Kidney glomerular epithelial cell (primary cell): ENCODE data around the gene SMOC2.
"Not testable (repeated sequence)": the region's sequence is repeated elsewhere in the genome, so short reads cannot be mapped to it uniquely, and the experiment has no call there.

ENCODE experiments used
- DNase-seq: peaks from one replicate; lab custom pipeline; 2025; lab: John Stamatoyannopoulos, UW

Gene SMOC2

GRCh38 chr6:168573276-168573835 lies 132.4 kb downstream of the SMOC2 start:
- DNase-seq = not testable (repeated sequence)

GRCh38 chr6:168574075-168574698 lies 133.2 kb downstream of the SMOC2 start:
- DNase-seq = no peak

- no peak for DNase-seq
Measured at GRCh38 chr6:168574699-168575195, 133.8 kb downstream of the SMOC2 start.

- DNase-seq = no peak
Measured at GRCh38 chr6:168575346-168576098, 134.5 kb downstream of the SMOC2 start.

GRCh38 chr6:168576388-168576787 lies 135.4 kb downstream of the SMOC2 start:
- DNase-seq = no peak

- DNase-seq = no peak
Measured at GRCh38 chr6:168577496-168577895, 136.5 kb downstream of the SMOC2 start.

- DNase-seq = no peak
Measured at GRCh38 chr6:168578036-168578435, 137.1 kb downstream of the SMOC2 start.

- DNase-seq = no peak
Measured at GRCh38 chr6:168581236-168581635, 140.3 kb downstream of the SMOC2 start.

GRCh38 chr6:168581706-168582105 lies 140.7 kb downstream of the SMOC2 start:
- DNase-seq = no peak

GRCh38 chr6:168582571-168582981 lies 141.6 kb downstream of the SMOC2 start:
- no peak for DNase-seq

GRCh38 chr6:168583126-168583525 lies 142.1 kb downstream of the SMOC2 start:
- no peak for DNase-seq

- no peak for DNase-seq
Measured at GRCh38 chr6:168583821-168584220, 142.8 kb downstream of the SMOC2 start.

- DNase-seq = no peak
Measured at GRCh38 chr6:168584249-168584648, 143.3 kb downstream of the SMOC2 start.

GRCh38 chr6:168584671-168585070 lies 143.7 kb downstream of the SMOC2 start:
- DNase-seq = no peak

- DNase-seq = no peak
Measured at GRCh38 chr6:168585441-168585840, 144.5 kb downstream of the SMOC2 start.

- DNase-seq = no peak
Measured at GRCh38 chr6:168589275-168589674, 148.3 kb downstream of the SMOC2 start.

- DNase-seq = no peak
Measured at GRCh38 chr6:168590406-168590805, 149.4 kb downstream of the SMOC2 start.

GRCh38 chr6:168596344-168596743 lies 155.4 kb downstream of the SMOC2 start:
- no peak for DNase-seq

- no peak for DNase-seq
Measured at GRCh38 chr6:168597471-168597875, 156.5 kb downstream of the SMOC2 start.

- no peak for DNase-seq
Measured at GRCh38 chr6:168598251-168599117, 157.5 kb downstream of the SMOC2 start.

GRCh38 chr6:168599118-168599494 lies 158.1 kb downstream of the SMOC2 start:
- DNase-seq = no peak

- DNase-seq = no peak
Measured at GRCh38 chr6:168599769-168600330, 158.9 kb downstream of the SMOC2 start.
